SK-N-MC (cell line): ENCODE data around the gene PDHB.

ENCODE experiments used
- EZH2 ChIP-seq: fragments of 200-600 bp; sonication (generic); IDR thresholded peaks from one replicate; pipeline ENCODE4 v1.6.1; 2017; ENCODE audit warnings: antibody characterized with exemption
- POLR2AphosphoS5 ChIP-seq: IDR thresholded peaks from 2 replicates; pipeline ENCODE4 v1.6.1; 2012; ENCODE audit warnings: mild to moderate bottlenecking, low read depth, low read length, borderline replicate concordance

DNA sequence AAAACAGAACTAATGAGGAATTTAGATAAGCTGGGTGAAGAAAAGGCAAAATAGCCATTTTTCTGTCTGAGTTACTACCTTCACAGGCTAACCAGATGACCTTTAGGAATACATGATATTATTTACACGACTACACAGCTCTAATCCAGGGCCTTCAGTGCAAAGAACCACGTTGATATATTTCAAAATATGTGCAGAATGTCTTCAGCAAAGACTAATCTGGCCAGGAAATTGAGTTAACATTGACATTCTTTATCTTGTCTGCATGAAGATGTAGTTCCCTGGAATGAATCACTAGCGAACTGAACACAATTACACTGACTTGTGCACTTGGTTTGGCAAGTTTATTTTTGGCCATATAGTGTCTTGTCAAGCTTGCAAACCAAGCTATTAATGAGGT is 41.5 kb downstream of the PDHB start:
- TF ChIP-seq EZH2 (no peak), POLR2AphosphoS5 (no peak)
